GM18858 (cell line): Measurements from ENCODE around the gene PCBP3.
"Not testable (repeated sequence)": the region's sequence is repeated elsewhere in the genome, so short reads cannot be mapped to it uniquely, and the experiment has no call there.

Experiments
- ATAC-seq: cut with Tn5 transposase; IDR thresholded peaks from one replicate; pipeline ENCODE4 v1.9.1; 2021; ENCODE audit not compliant: unreplicated experiment

Gene PCBP3

DNA sequence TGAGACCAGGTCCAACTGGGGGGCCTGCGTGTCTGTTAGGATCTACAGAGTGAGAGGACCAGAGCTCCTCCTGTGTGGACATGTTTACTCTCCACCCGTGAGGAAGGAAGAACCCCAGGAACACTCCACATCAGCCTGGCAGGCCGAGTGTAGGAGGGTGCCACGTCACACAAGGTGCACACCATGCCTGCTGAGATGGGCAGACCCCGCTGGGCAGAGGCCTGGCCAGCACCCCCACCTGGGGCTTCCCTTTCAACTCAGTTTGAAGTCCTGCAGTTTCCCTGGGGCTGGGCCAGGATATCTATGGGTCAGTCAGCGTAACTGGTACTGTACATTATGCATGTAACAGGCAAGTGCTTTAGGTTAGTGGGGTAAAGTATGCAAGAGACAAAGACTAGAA lies 30.1 kb upstream of the PCBP3 start:
- no peak for ATAC-seq

DNA sequence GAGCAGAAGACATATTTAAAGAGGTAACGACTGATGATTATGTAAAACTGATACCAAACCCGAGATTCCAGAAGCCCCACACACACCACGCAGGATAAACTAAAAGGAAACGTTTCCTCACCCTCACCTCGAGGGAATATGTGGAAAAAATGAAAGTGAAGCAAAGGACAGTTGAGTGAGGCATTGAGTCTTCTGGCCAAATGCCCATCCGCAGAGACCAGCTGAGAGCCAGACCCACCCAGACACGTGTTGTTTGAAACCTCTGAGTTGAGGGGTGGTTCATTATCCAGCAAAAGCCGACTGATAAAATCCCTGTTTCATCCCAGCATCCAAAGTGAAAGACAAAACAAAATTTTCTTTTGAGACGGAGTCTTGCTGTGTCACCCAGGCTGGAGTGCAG lies 29.6 kb upstream of the PCBP3 start:
- no peak for ATAC-seq

DNA sequence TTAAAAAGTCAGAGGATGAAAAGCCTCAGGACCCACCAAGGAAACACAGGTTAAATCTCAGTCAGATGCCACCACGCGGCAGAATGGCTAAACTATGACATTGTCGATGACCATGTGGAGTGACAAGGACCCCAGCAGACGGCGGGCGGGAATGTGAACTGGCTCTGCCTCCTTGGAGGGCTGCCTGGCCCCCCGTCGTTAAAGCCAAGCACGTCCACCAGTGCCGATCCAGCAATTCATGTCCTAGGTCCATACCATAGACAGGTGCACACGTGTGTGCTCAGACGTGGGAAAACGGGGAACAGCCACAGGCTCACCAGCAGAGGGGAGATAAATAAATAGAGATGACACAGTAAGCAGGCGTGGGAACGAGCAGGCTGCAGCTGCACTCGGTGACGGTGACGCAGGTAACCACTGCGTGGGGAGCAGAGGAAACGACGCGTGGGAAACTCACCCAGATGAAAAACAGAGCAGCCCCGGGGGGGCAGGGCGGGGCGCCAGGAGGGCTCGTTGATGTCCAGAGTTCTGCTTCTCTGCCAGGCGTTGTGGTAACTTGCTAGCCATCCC lies 28.3 kb upstream of the PCBP3 start:
- no peak for ATAC-seq

DNA sequence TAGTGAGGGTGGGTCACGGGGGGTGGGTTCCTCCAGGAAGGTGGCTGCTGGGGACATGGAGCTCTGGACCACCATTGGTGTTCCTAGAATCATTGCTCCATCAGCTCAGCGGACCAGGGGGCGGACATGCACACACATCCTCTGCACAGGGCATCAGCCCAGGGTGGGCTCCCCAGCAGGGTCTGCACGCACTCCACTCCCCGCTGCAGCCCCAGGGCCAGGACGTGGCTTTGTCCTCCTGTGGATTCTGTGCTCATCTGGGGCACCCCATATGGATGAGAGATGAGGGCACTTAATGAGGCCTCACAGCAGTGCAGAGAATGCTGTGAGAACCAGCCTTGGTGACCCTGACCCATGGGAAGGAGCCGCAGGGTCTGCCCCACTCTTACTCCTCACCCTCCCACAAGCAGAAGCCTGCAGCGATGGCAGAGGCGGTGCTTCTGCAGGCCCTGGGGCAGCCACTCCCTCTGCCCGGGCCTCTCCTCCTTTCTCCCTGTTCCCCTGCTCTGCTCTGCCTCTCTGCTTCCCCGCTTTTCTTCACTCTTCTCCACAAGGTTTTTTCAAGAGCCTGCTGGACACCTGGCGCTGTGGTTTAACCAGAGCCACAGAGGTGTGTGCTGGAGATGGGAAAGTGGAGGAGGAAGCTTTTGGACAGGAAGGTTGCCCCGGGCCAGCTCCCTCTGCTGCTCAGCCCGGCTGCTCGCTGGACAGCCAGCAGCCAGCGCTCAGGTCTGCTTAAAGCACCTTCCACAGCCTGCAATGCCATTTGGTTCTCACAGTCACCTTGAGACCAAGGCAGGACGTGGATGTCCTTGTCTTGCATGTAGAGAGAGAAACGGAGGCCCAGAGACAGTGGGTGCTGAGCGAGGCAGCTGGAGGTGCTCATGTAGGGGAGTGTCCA lies 26.3 kb upstream of the PCBP3 start:
- ATAC-seq: no peak

DNA sequence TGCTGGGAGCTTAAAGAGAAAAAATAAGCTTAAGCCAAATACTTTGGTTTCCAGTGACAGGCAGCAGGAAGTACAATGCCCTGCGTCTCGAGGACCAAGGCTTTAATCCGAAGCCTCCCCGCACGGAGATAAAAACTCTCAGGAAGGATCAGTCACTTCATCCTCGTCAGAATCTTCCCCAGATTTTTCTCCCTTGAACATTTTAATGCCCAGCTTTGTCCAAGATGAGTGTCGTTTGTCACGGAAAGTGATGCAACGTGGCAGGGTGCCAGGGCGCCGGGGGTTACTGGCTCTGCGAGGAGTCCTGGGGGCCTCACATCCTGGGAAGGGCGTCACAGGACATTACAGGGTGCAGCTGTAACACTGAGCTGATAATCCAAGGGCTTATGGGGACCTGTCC lies 25.2 kb upstream of the PCBP3 start:
- ATAC-seq: no peak

GRCh38 chr21:45618846-45619485 lies 24.6 kb upstream of the PCBP3 start:
- no peak for ATAC-seq

DNA sequence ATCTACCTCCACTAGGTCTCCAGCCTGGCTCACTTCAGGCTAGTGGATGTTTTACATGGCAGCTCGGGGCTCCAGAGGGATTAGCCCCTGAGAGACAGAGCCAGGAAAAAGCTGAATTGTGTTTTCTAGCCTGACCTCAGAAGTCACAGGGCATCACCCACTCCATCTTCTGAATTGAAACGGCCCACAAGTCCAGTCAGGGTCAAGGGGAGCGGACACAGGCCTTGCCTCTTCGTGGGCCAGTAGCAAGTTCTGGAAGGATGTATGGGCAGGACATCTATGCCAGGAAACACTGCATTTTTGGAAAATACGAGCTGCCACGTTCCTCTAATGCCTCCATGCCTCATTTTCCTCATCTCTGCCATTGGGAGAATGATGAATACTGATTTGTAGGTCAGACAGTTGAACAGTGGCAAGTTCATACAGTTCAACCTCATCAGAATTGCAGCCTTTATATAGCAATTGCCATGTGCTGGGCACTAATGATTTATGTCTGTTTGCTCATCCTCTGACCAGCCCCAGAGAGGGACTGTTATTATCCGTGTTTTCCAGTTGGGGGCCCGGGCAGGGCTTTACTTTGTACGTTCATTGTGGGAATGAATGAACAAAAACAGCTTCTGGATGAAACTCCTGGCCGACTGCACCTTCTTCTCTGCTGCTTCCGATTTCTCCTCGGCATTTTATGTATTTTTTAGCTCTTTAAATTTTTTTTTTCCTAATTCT lies 23.2 kb upstream of the PCBP3 start:
- ATAC-seq: no peak

GRCh38 chr21:45621435-45622331 lies 21.8 kb upstream of the PCBP3 start:
- not testable (repeated sequence) for ATAC-seq

GRCh38 chr21:45622416-45623097 lies 21.0 kb upstream of the PCBP3 start:
- ATAC-seq: no peak

DNA sequence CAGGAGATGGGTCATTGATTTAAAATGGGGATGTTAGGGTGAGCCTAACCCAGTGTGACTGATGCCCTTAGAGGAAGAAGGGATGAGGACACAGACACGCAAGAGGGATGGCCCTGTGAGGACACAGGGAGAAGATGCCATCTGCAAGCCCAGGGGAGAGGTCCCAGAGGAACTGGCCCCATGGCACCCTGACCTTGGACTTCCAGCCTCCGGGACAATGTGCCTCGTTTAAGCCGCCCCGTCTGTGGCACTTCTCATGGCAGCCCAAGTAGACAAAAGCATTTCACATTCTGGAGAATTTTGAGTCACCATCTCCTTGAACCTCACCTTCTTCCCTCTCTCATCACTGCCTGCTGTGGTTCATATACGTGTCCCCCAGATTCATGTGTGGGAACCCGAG lies 20.1 kb upstream of the PCBP3 start:
- no peak for ATAC-seq

DNA sequence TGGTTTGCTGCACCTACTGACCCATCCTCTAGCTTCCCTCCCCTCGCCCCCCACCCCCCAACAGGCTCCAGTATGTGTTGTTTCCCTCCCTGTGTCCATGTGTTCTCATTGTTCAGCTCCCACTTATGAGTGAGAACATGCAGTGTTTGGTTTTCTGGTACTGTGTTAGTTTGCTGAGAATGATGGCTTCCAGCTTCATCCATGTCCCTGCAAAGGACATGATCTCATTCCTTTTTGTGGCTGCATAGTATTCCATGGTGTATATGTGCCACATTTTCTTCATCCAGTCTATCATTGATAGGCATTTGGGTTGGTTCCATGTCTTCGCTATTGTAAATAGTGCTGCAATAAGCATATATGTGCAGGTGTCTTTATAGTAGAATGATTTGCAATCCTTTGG lies 17.4 kb upstream of the PCBP3 start:
- not testable (repeated sequence) for ATAC-seq

DNA sequence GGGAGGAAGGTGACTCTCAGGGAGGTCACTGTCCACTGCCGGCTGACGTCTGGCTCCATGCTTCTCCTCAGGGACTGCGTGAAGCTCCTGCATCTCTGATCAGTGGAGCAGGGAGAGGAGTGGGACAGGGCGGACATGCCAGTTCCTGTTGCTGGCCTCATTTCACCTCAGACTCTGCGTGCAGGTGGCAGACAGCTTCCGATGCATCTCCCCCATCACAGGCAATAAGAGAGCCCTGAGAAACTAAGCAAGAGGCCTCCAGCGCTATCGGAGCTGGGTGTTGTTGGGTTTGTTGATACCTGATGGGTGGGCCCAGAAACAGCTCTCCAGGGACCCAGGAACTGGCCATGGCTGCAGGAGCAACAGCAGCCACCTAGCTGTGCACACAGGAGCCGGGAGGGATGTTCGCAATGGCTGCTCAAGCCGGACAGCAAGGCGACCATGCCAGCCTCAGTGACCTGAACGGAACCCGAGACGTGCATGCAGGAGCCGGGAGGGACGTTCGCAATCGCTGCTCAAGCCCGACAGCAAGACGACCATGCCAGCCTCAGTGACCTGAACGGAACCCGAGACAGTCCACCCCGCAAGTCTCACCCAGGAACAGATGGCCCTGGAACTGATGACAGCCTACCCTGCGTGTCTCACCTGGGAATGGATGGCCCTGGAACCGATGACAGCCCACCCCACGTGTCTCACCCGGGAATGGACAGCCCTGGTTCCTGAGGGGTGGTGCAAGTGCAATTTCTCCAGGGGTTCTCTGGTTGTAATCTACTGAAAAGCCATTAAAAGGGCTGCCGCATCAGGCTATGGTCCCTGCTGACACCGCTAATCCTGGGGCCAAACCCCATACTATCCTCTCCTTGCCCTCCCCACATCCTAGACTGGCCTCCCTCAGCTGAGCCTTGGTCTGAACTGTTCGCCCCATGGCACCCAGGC lies 14.2 kb upstream of the PCBP3 start:
- ATAC-seq: no peak

- ATAC-seq: no peak
These were observed 13.3 kb upstream of the PCBP3 start for GRCh38 chr21:45630066-45630694.

DNA sequence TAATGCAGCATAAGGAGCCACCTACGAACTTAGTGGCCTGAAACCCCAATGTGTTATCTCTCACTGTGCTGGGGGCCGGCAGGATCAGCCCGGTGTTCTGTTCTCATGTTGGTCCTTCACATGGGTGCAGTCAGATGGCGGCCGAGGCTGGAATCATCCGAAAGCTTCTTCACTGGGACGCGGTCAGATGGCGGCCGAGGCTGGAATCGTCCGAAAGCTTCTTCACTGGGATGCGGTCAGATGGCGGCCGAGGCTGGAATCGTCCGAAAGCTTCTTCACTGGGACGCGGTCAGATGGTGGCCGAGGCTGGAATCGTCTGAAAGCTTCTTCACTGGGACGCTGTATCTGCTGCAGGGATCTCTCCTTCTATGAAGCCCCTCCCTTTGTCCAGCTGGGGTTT lies 12.6 kb upstream of the PCBP3 start:
- ATAC-seq: no peak

- ATAC-seq: no peak
These were observed 12.0 kb upstream of the PCBP3 start for GRCh38 chr21:45631540-45631939.

GRCh38 chr21:45632160-45632559 lies 11.4 kb upstream of the PCBP3 start:
- ATAC-seq: no peak

- ATAC-seq: no peak
These were observed 10.8 kb upstream of the PCBP3 start for GRCh38 chr21:45632637-45633251.
